Psoas muscle (tissue), 8 donors: ENCODE measurements around the gene WDR83. TPM values are rescaled to one million over a fixed set of nuclear protein-coding genes. Genes with fewer than 3 reads are reported as not detected.
"Not testable (repeated sequence)": the region's sequence is repeated elsewhere in the genome, so short reads cannot be mapped to it uniquely, and the experiment has no call there.

Source experiments
- ATAC-seq, 4 donors: fragments of 200-7000 bp; cut with Tn5 transposase; one replicate each; pipeline ENCODE4 v1.9.1; 2020; ENCODE audit warnings: moderate library complexity in 3 of 4, mild to moderate bottlenecking in 2 of 4
- DNase-seq, 2 donors: peaks; one replicate each; pipeline ENCODE4 v3.0.0-alpha.2; 2020
- H3K27ac ChIP-seq: fragments of 200-600 bp; one replicate; pipeline ENCODE4 v1.8.0; 2022
- H3K27me3 ChIP-seq, 3 donors: fragments of 200-600 bp in 1 of 3; one replicate each; pipeline versions ENCODE4 v1.6.1 to v1.8.0; 2013 to 2022; ENCODE audit warnings: low read length in 2 of 3, mild to moderate bottlenecking in 2 of 3, moderate library complexity in 1 of 3; ENCODE audit not compliant: insufficient read depth in 3 of 3
- H3K36me3 ChIP-seq, 2 donors: fragments of 200-600 bp in 1 of 2; one replicate each; pipeline versions ENCODE4 v1.6.1 to v1.8.0; 2013 to 2022; ENCODE audit warnings: low read depth in 1 of 2, mild to moderate bottlenecking in 1 of 2, moderate library complexity in 1 of 2; ENCODE audit not compliant: insufficient read depth in 1 of 2
- H3K4me1 ChIP-seq: fragments of 200-600 bp; one replicate; pipeline ENCODE4 v1.8.0; 2022
- H3K4me3 ChIP-seq: fragments of 200-600 bp; one replicate; pipeline ENCODE4 v1.8.0; 2022; ENCODE audit warnings: mild to moderate bottlenecking
- H3K9me3 ChIP-seq: fragments of 200-600 bp; one replicate; pipeline ENCODE4 v1.8.0; 2022
- WGBS, 3 donors: extraction: QIAGEN DNeasy Blood & Tissue Kit; methylation state at CpG; one replicate each; pipeline versions ENCODE4 v1.1.6 to v1.1.7; 2013; 5-methylcytosine and 5-hydroxymethylcytosine counted together
- intact Hi-C, 2 donors: fragments of 100-400 bp; cut with DNase I; formaldehyde crosslinking; loops; one replicate each; pipeline versions ENCODE4 v1.11.0 to v1.14.2; 2022
- polyA plus RNA-seq, 3 donors: library from polyadenylated mRNA; stranded (reverse); fragments of 200-250 nt; gene quantifications; one replicate each; pipeline ENCODE4 v1.2.3, GENCODE V29; 2013
- total RNA-seq, 4 donors: library from RNA; stranded (reverse); fragmentation: NEBNext Ultra II Directional in 2 of 4; extraction: Animal tissue kit (Norgen Biotek cat#: 25700) in 2 of 4; gene quantifications; one replicate each; pipeline versions ENCODE4 v1.2.1 to v1.2.4, GENCODE V29; 2021 to 2023
- TF ChIP-seq, protein P1 (sequence below): fragments of 200-600 bp; IDR thresholded peaks from one replicate; pipeline ENCODE4 v1.8.0; 2022; ENCODE audit warnings: antibody characterized with exemption
- donor health status: healthy with polysubstance abuse.
- donor health status: DM: no; HTN: no; CAD: no; lungs with moderate emphysema.
- donor health status: Bipolar disorder and iron deficiency.
- donor health status: healthy.
- donor health status: DM: yes; HTN: yes; CAD: no.
- donor health status: DM: no; HTN: no; CAD: no.
- donor health status: DM: no; HTN: no; CAD: no.
- donor health status: DM: yes; HTN: yes; CAD: no.

The WDR83 gene
- total and polyA plus RNA-seq, 7 donors, result 1.8 to 9.1 (median 4.5) TPM

GRCh38 chr19:12638611-12639182, 27.9 kb upstream of the WDR83 start:
- Histone ChIP-seq H3K4me3 (no peak overlapping the region), H3K36me3 (no peaks in the 10 kb centered on the region), H3K27ac (no peak overlapping the region), H3K27me3 (no peaks in the 10 kb centered on the region), H3K4me1 (no peaks in the 10 kb centered on the region), H3K9me3 (no peaks in the 10 kb centered on the region)
- no peak for DNase-seq
- intact Hi-C loops, result no loop called here
- TF ChIP-seq, protein P1, sequence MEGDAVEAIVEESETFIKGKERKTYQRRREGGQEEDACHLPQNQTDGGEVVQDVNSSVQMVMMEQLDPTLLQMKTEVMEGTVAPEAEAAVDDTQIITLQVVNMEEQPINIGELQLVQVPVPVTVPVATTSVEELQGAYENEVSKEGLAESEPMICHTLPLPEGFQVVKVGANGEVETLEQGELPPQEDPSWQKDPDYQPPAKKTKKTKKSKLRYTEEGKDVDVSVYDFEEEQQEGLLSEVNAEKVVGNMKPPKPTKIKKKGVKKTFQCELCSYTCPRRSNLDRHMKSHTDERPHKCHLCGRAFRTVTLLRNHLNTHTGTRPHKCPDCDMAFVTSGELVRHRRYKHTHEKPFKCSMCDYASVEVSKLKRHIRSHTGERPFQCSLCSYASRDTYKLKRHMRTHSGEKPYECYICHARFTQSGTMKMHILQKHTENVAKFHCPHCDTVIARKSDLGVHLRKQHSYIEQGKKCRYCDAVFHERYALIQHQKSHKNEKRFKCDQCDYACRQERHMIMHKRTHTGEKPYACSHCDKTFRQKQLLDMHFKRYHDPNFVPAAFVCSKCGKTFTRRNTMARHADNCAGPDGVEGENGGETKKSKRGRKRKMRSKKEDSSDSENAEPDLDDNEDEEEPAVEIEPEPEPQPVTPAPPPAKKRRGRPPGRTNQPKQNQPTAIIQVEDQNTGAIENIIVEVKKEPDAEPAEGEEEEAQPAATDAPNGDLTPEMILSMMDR, result no peak
- 93 to 94% (median 93%) methylated on average over 20 to 22 of the region's 22 CpGs for WGBS, 3 donors
- no peak for ATAC-seq

DNA sequence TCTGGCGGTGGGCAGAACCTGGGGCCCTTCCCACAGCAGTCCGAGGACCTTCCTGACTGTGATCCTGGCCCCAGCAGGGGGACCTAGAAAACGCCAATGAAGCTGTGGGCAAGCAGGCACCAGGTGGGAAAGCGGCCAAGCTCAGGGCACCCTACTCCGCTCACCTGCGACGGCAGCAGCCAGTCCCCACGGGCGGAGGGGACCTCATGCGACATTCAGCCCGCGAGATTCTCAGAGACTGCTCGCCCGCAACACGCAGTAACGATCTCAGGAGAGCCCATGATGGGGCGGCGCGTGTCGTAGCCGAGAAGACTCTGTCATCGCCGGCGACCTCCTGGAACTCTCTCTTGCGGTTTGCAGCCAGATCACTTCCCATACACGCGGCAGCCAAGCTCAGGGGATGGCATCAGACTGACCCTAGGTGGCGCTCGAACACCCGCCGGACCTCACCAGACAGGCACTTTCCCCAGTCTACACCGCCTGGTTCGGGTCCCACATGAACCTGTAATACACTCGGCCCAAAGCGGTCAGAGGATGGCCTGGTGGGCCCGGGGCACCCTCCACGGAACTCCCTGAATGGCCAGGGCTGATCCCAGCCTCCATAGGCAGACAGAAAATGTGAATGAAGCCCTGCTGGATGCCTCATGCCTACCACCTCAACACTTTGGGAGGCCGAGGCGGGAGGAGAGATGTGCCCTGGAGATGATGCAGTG, 26.6 kb upstream of the WDR83 start:
- Histone ChIP-seq H3K9me3 (no peaks in the 10 kb centered on the region), H3K27me3 (no peaks in the 10 kb centered on the region), H3K36me3 (no peaks in the 10 kb centered on the region), H3K27ac (no peak overlapping the region), H3K4me1 (no peaks in the 10 kb centered on the region), H3K4me3 (peak overlapping the region; percentile 45)
- intact Hi-C loops, result no loop called here
- peak; percentile 83 to 91 (median 88) for ATAC-seq
- peak; percentile 82 to 91 for DNase-seq
- TF ChIP-seq, protein P1, result peak; percentile 76
- 9% methylated on average over 39 of the region's 39 CpGs for WGBS, 3 donors

DNA sequence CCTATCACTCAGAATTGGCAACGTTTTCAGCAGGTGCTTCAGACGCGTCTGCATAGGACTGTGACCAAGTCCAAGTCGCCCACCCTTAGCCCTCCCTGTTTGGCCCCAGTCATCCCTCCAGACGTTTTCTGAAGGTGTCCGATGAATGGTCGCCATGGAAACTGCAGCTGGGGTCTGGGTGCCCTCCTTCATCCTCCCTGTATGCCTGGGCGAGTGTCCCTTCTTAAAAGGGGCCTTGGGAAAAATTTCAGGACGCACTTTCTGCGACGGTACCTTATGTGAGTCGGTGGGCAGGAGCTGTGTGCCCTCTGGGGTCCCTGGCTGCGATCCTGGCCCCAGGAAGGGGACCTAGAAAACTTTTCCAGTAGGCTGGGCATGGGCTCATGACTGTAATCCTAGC, 25.2 kb upstream of the WDR83 start:
- DNase-seq (no peak), ATAC-seq (no peak)
- Histone ChIP-seq H3K36me3 (no peaks in the 10 kb centered on the region), H3K4me1 (no peaks in the 10 kb centered on the region), H3K27me3 (no peaks in the 10 kb centered on the region), H3K4me3 (no peak overlapping the region), H3K27ac (no peak overlapping the region), H3K9me3 (no peaks in the 10 kb centered on the region)
- TF ChIP-seq, protein P1, result no peak
- intact Hi-C loops, result no loop called here
- 59 to 71% (median 64%) methylated on average over 13 of the region's 13 CpGs for WGBS, 3 donors

GRCh38 chr19:12642506-12642905, 24.1 kb upstream of the WDR83 start:
- no peaks in the 10 kb centered on the region for H3K27me3 ChIP-seq
- H3K27ac ChIP-seq, result no peak overlapping the region
- no peak overlapping the region for H3K4me3 ChIP-seq
- H3K4me1 ChIP-seq, result no peaks in the 10 kb centered on the region
- intact Hi-C loops, result no loop called here
- no peaks in the 10 kb centered on the region for H3K9me3 ChIP-seq
- no peak for ATAC-seq
- TF ChIP-seq, protein P1, result no peak
- no peak for DNase-seq
- H3K36me3 ChIP-seq, result no peaks in the 10 kb centered on the region
- 90 to 91% (median 91%) methylated on average over 26 of the region's 26 CpGs for WGBS, 3 donors

- intact Hi-C loops, H3K27me3 ChIP-seq, H3K9me3 ChIP-seq, H3K27ac ChIP-seq, H3K4me3 ChIP-seq, H3K36me3 ChIP-seq, DNase-seq, H3K4me1 ChIP-seq, ATAC-seq: not testable (repeated sequence)
- 91 to 94% (median 94%) methylated on average over 14 of the region's 14 CpGs for WGBS, 3 donors
Measured at GRCh38 chr19:12643716-12644115, 22.9 kb upstream of the WDR83 start.
